ENCODE measurements around the gene ZNF550.

DNA sequence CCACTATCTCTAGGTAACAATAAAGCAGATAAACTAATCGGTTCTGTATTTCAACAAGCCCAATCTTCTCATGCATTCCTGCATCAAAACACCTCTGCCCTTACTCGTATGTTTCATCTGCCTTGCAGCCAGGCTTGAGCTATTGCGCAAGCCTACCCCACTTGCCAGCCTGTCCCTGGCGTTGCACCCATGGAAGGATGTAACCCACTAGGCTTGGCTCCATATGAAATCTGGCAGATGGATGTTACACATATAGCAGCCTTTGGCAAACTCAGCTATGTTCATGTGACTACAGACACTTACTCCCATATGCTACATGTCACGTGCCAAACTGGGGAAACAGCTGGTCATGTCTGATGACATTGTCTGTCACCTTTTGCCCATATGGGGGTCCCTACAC, 44.4 kb downstream of the ZNF550 start:
- TF ChIP-seq, protein P1, sequence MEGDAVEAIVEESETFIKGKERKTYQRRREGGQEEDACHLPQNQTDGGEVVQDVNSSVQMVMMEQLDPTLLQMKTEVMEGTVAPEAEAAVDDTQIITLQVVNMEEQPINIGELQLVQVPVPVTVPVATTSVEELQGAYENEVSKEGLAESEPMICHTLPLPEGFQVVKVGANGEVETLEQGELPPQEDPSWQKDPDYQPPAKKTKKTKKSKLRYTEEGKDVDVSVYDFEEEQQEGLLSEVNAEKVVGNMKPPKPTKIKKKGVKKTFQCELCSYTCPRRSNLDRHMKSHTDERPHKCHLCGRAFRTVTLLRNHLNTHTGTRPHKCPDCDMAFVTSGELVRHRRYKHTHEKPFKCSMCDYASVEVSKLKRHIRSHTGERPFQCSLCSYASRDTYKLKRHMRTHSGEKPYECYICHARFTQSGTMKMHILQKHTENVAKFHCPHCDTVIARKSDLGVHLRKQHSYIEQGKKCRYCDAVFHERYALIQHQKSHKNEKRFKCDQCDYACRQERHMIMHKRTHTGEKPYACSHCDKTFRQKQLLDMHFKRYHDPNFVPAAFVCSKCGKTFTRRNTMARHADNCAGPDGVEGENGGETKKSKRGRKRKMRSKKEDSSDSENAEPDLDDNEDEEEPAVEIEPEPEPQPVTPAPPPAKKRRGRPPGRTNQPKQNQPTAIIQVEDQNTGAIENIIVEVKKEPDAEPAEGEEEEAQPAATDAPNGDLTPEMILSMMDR (IDR thresholded peaks at IDR 0.05; ENCODE audit: extremely low read depth in 1 of 2, insufficient read depth in 1 of 2, low read depth in 1 of 2, low read length in 2 of 2) = no peak
- TF ChIP-seq POLR2A (IDR thresholded peaks at IDR 0.05; ENCODE audit: low read depth, low read length) (no peak), EZH2 (IDR thresholded peaks at IDR 0.05; ENCODE audit: borderline replicate concordance, low read depth, low read length, severe bottlenecking) (no peak)

Data from endothelial cell of umbilical vein (primary cell).